H9 (cell line): ENCODE data around the gene CST5. TPM values are rescaled to one million over a fixed set of nuclear protein-coding genes. Genes with fewer than 3 reads are reported as not detected.
A peak's percentile ranks its signal among the peaks of the same experiment; 100 is the strongest.

Experiments
- DNase-seq: peaks from one replicate; pipeline ENCODE4 v3.0.0-alpha.2; 2017
- H2AFZ ChIP-seq: one replicate; pipeline ENCODE4 v1.6.1; 2013; ENCODE audit warnings: mild to moderate bottlenecking, low read length, control low read depth, moderate library complexity
- H2AK5ac ChIP-seq: 2 replicates; pipeline ENCODE4 v1.6.1; 2013; ENCODE audit warnings: low read length, control low read depth, mixed read lengths; ENCODE audit not compliant: insufficient read length
- H2BK120ac ChIP-seq: one replicate; pipeline ENCODE4 v1.6.1; 2013; ENCODE audit warnings: low read depth, mild to moderate bottlenecking, low read length, control low read depth, inconsistent platforms; ENCODE audit not compliant: poor library complexity, severe bottlenecking
- H2BK12ac ChIP-seq: 2 replicates; pipeline ENCODE4 v1.6.1; 2013; ENCODE audit warnings: low read length, control low read depth, mixed read lengths, low read depth; ENCODE audit not compliant: insufficient read length
- H2BK15ac ChIP-seq: 2 replicates; pipeline ENCODE4 v1.6.1; 2013; ENCODE audit warnings: low read depth, low read length, control low read depth
- H2BK20ac ChIP-seq: one replicate; pipeline ENCODE4 v1.6.1; 2013; ENCODE audit warnings: low read depth, mild to moderate bottlenecking, low read length, control low read depth, inconsistent platforms; ENCODE audit not compliant: poor library complexity, severe bottlenecking
- H2BK5ac ChIP-seq: 2 replicates; pipeline ENCODE4 v1.6.1; 2013; ENCODE audit warnings: low read length, control low read depth, mixed read lengths; ENCODE audit not compliant: insufficient read length
- H3K14ac ChIP-seq: 2 replicates; pipeline ENCODE4 v1.6.1; 2013; ENCODE audit warnings: low read length, control low read depth; ENCODE audit not compliant: insufficient read depth
- H3K18ac ChIP-seq: 2 replicates; pipeline ENCODE4 v1.6.1; 2013; ENCODE audit warnings: low read depth, mild to moderate bottlenecking, mixed read lengths, low read length, control low read depth; ENCODE audit not compliant: insufficient read length
- H3K23ac ChIP-seq: 2 replicates; pipeline ENCODE4 v1.6.1; 2013; ENCODE audit warnings: low read length, control low read depth, mixed read lengths, low read depth; ENCODE audit not compliant: insufficient read length
- H3K23me2 ChIP-seq: 2 replicates; pipeline ENCODE4 v1.6.1; 2013; ENCODE audit warnings: low read depth, mild to moderate bottlenecking, mixed read lengths, low read length, control low read depth; ENCODE audit not compliant: insufficient read length, poor library complexity, severe bottlenecking
- H3K27ac ChIP-seq: 2 replicates; pipeline ENCODE4 v1.5.1; 2013; ENCODE audit warnings: low read length, control low read depth, mixed read lengths, low read depth; ENCODE audit not compliant: insufficient read length
- H3K27me3 ChIP-seq: 2 replicates; pipeline ENCODE4 v1.6.1; 2013; ENCODE audit warnings: low read length, control low read depth, inconsistent platforms; ENCODE audit not compliant: insufficient read depth
- H3K4ac ChIP-seq: 2 replicates; pipeline ENCODE4 v1.6.1; 2013; ENCODE audit warnings: low read depth, mild to moderate bottlenecking, control low read depth, inconsistent platforms, low read length, moderate library complexity
- H3K4me1 ChIP-seq: 2 replicates; pipeline ENCODE4 v1.6.1; 2013; ENCODE audit warnings: low read length, control low read depth, inconsistent platforms; ENCODE audit not compliant: insufficient read depth
- H3K4me2 ChIP-seq: 2 replicates; pipeline ENCODE4 v1.6.1; 2013; ENCODE audit warnings: low read length, control low read depth, mixed read lengths; ENCODE audit not compliant: insufficient read length, insufficient read depth
- H3K56ac ChIP-seq: 2 replicates; pipeline ENCODE4 v1.6.1; 2013; ENCODE audit warnings: low read depth, mild to moderate bottlenecking, mixed read lengths, low read length, control low read depth; ENCODE audit not compliant: insufficient read length
- H3K79me1 ChIP-seq: 2 replicates; pipeline ENCODE4 v1.6.1; 2013; ENCODE audit warnings: low read depth, mild to moderate bottlenecking, moderate library complexity, low read length, control low read depth, inconsistent platforms; ENCODE audit not compliant: insufficient read depth, poor library complexity, severe bottlenecking
- H3K79me2 ChIP-seq: 2 replicates; pipeline ENCODE4 v1.6.1; 2013; ENCODE audit warnings: low read length, control low read depth, inconsistent platforms; ENCODE audit not compliant: insufficient read depth
- H3K9ac ChIP-seq: 2 replicates; pipeline ENCODE4 v1.6.1; 2013; ENCODE audit warnings: low read length, control low read depth, mixed read lengths; ENCODE audit not compliant: insufficient read length; ENCODE audit errors: extremely low read depth
- H3K9me3 ChIP-seq: one replicate; pipeline ENCODE4 v1.6.1; 2013; ENCODE audit warnings: low read depth, low read length, inconsistent platforms; ENCODE audit not compliant: control insufficient read depth
- H3T11ph ChIP-seq: one replicate; pipeline ENCODE4 v1.6.1; 2013; ENCODE audit warnings: mild to moderate bottlenecking, low read length, control low read depth, inconsistent platforms
- H4K20me1 ChIP-seq: one replicate; pipeline ENCODE4 v1.6.1; 2013; ENCODE audit not compliant: control insufficient read depth, insufficient read length, insufficient read depth
- H4K5ac ChIP-seq: 2 replicates; pipeline ENCODE4 v1.6.1; 2013; ENCODE audit warnings: low read depth, mild to moderate bottlenecking, mixed read lengths, low read length, control low read depth; ENCODE audit not compliant: insufficient read length
- H4K8ac ChIP-seq: replicated peaks from 2 replicates; pipeline ENCODE4 v1.6.1; 2013; ENCODE audit warnings: low read length, control low read depth, mixed read lengths, low read depth; ENCODE audit not compliant: insufficient read length
- H4K91ac ChIP-seq: 2 replicates; pipeline ENCODE4 v1.6.1; 2013; ENCODE audit warnings: low read depth, mild to moderate bottlenecking, moderate library complexity, mixed read lengths, low read length, control low read depth; ENCODE audit not compliant: insufficient read length
- H3K27ac Mint-ChIP-seq, 3 experiments: 2 replicates in 2 of 3; 3 replicates in 1 of 3; pipeline ENCODE4 v1.8.0; 2020 to 2021; ENCODE audit warnings: mixed read lengths in 3 of 3, mild to moderate bottlenecking in 1 of 3, moderate library complexity in 1 of 3
- H3K27me3 Mint-ChIP-seq: 2 replicates; pipeline ENCODE4 v1.8.0; 2021; ENCODE audit warnings: low read depth, mild to moderate bottlenecking, moderate library complexity, mixed read lengths
- H3K36me3 Mint-ChIP-seq, 3 experiments: 2 replicates in 2 of 3; 3 replicates in 1 of 3; pipeline ENCODE4 v1.8.0; 2020 to 2021; ENCODE audit warnings: low read depth in 3 of 3, mixed read lengths in 3 of 3; ENCODE audit not compliant: insufficient read depth in 1 of 3
- H3K4me1 Mint-ChIP-seq, 2 experiments: 2 replicates each; pipeline ENCODE4 v1.8.0; 2020; ENCODE audit warnings: mixed read lengths in 2 of 2
- H3K4me3 Mint-ChIP-seq, 2 experiments: 2 replicates in 1 of 2; 3 replicates in 1 of 2; pipeline ENCODE4 v1.8.0; 2020 to 2021; ENCODE audit warnings: mild to moderate bottlenecking in 2 of 2, mixed read lengths in 2 of 2, moderate library complexity in 1 of 2
- H3K9me3 Mint-ChIP-seq, 2 experiments: 2 replicates in 1 of 2; 3 replicates in 1 of 2; pipeline ENCODE4 v1.8.0; 2020; ENCODE audit warnings: mild to moderate bottlenecking in 2 of 2, mixed read lengths in 2 of 2, moderate library complexity in 1 of 2
- CTCF ChIP-seq: fragments of 200-600 bp; sonication (generic); conservative IDR thresholded peaks from 3 replicates; pipeline ENCODE4 v1.8.0; 2021; ENCODE audit warnings: antibody characterized with exemption, mild to moderate bottlenecking
- WGBS: extraction: QIAGEN DNeasy Blood & Tissue Kit; methylation state at CpG from one replicate; pipeline ENCODE4 v1.1.7; 2013; ENCODE audit warnings: missing lambda C conversion rate, low lambda C conversion rate, mixed read lengths; ENCODE audit not compliant: insufficient read length; ENCODE audit errors: extremely low coverage; 5-methylcytosine and 5-hydroxymethylcytosine counted together
- total RNA-seq: library from RNA; stranded (reverse); gene quantifications from 2 replicates; pipeline ENCODE4 v1.2.1, GENCODE V29; 2021

CST5 gene
- total RNA-seq, 1 experiment from 2014 or later: not detected

- peaks cover 60 to 62% of the 10 kb centered on the region in 2 experiments for H3K4me1 Mint-ChIP-seq
These were observed 11.2 kb downstream of the CST5 start for GRCh38 chr20:23868321-23868720.

More at GRCh38 chr20:23868321-23868720, 11.2 kb downstream of the CST5 start:
- Histone ChIP-seq H2BK5ac (no peak overlapping the region), H3K23ac (no peak overlapping the region), H4K20me1 (no peaks in the 10 kb centered on the region), H2BK12ac (no peak overlapping the region), H3K79me2 (no peaks in the 10 kb centered on the region), H4K5ac (no peak overlapping the region), H3K9me3 (no peaks in the 10 kb centered on the region), H3K9ac (no peak overlapping the region), H4K91ac (no peak overlapping the region), H3K27ac (no peak overlapping the region), H2BK120ac (no peak overlapping the region), H2BK15ac (no peak overlapping the region), H3K79me1 (no peaks in the 10 kb centered on the region), H4K8ac (no peak overlapping the region), H2AK5ac (no peak overlapping the region), H3K18ac (no peak overlapping the region), H3K23me2 (no peaks in the 10 kb centered on the region), H3K4me1 (peaks cover 21% of the 10 kb centered on the region; the same call in 1 of the 2 replicates), H3K4ac (no peak overlapping the region), H3K4me2 (peak overlapping the region; percentile 12), H3K56ac (no peak overlapping the region), H3K27me3 (no peaks in the 10 kb centered on the region), H3T11ph (no peak overlapping the region), H2AFZ (no peak overlapping the region), H2BK20ac (no peak overlapping the region), H3K14ac (no peak overlapping the region)
- H3K4me3 Mint-ChIP-seq: peak overlapping the region; percentile 42 to 48; a peak in 4 of 5 replicates
- H3K27me3 Mint-ChIP-seq: peaks cover 2% of the 10 kb centered on the region
- DNase-seq: peak; percentile 63
- H3K36me3 Mint-ChIP-seq: peaks cover 0 to under 1% (median 0%) of the 10 kb centered on the region in 3 experiments; a peak in 1 of 7 replicates
- peaks cover 3 to 8% of the 10 kb centered on the region in 2 experiments; a peak in 3 of 5 replicates for H3K9me3 Mint-ChIP-seq
- no peak for TF ChIP-seq CTCF
- no CpG with 5 or more reads among the region's 5 CpGs for WGBS
- peak overlapping the region; percentile 50 to 93 (median 86); a peak in 5 of 7 replicates for H3K27ac Mint-ChIP-seq
